Trophoblast cell (in vitro differentiated cells and primary cell): Measurements from ENCODE around the gene UBE2I.

Experiments used
- DNase-seq, 2 donors: peaks; one replicate each; pipeline ENCODE4 v3.0.0-alpha.2; 2016
- H2AFZ ChIP-seq: 2 replicates; pipeline ENCODE4 v1.6.1; 2013; ENCODE audit warnings: low read length, moderate library complexity, mild to moderate bottlenecking; ENCODE audit not compliant: insufficient read depth, poor library complexity
- H2AK5ac ChIP-seq: 2 replicates; pipeline ENCODE4 v1.6.1; 2013; ENCODE audit warnings: mild to moderate bottlenecking, low read length
- H2BK120ac ChIP-seq: 2 replicates; pipeline ENCODE4 v1.6.1; 2013; ENCODE audit warnings: low read length, mild to moderate bottlenecking, moderate library complexity; ENCODE audit not compliant: insufficient read depth, poor library complexity
- H2BK12ac ChIP-seq: 2 replicates; pipeline ENCODE4 v1.6.1; 2013; ENCODE audit warnings: mild to moderate bottlenecking, low read length, moderate library complexity
- H2BK5ac ChIP-seq: 2 replicates; pipeline ENCODE4 v1.6.1; 2013; ENCODE audit warnings: low read length, low read depth, moderate library complexity, mild to moderate bottlenecking; ENCODE audit not compliant: poor library complexity
- H3K14ac ChIP-seq: 2 replicates; pipeline ENCODE4 v1.6.1; 2013; ENCODE audit warnings: mild to moderate bottlenecking, low read length
- H3K18ac ChIP-seq: 2 replicates; pipeline ENCODE4 v1.6.1; 2013; ENCODE audit warnings: mild to moderate bottlenecking, low read length
- H3K23ac ChIP-seq: 2 replicates; pipeline ENCODE4 v1.6.1; 2013; ENCODE audit warnings: low read length
- H3K27ac ChIP-seq: 2 replicates; pipeline ENCODE4 v1.5.1; 2013; ENCODE audit warnings: low read depth, mild to moderate bottlenecking, inconsistent platforms, low read length, moderate library complexity
- H3K27me3 ChIP-seq: 2 replicates; pipeline ENCODE4 v1.6.1; 2013; ENCODE audit warnings: inconsistent platforms, mild to moderate bottlenecking, low read length, moderate library complexity; ENCODE audit not compliant: insufficient read depth
- H3K36me3 ChIP-seq, 2 experiments: 1 replicate in 1 of 2; 2 replicates in 1 of 2; pipeline ENCODE4 v1.6.1; 2013; ENCODE audit warnings: low read length in 2 of 2, mild to moderate bottlenecking in 2 of 2, moderate library complexity in 1 of 2; ENCODE audit not compliant: insufficient read depth in 2 of 2, control insufficient read depth in 1 of 2
- H3K4ac ChIP-seq: 2 replicates; pipeline ENCODE4 v1.6.1; 2013; ENCODE audit warnings: low read depth, mild to moderate bottlenecking, low read length, moderate library complexity
- H3K4me1 ChIP-seq, 2 experiments: 1 replicate in 1 of 2; 2 replicates in 1 of 2; pipeline ENCODE4 v1.6.1; 2013; ENCODE audit warnings: low read length in 2 of 2, mild to moderate bottlenecking in 2 of 2, moderate library complexity in 1 of 2; ENCODE audit not compliant: insufficient read depth in 2 of 2, control insufficient read depth in 1 of 2
- H3K4me2 ChIP-seq: 2 replicates; pipeline ENCODE4 v1.6.1; 2013; ENCODE audit warnings: inconsistent platforms, mild to moderate bottlenecking, low read length, moderate library complexity
- H3K4me3 ChIP-seq: 2 replicates; pipeline ENCODE4 v1.5.1; 2013; ENCODE audit warnings: mild to moderate bottlenecking, low read depth, low read length, inconsistent platforms
- H3K79me1 ChIP-seq: one replicate; pipeline ENCODE4 v1.6.1; 2013; ENCODE audit warnings: low read length
- H3K79me2 ChIP-seq: 2 replicates; pipeline ENCODE4 v1.6.1; 2013; ENCODE audit warnings: low read length, mild to moderate bottlenecking; ENCODE audit not compliant: control insufficient read depth, insufficient read depth, poor library complexity
- H3K9ac ChIP-seq: 2 replicates; pipeline ENCODE4 v1.6.1; 2013; ENCODE audit warnings: mild to moderate bottlenecking, low read length
- H3K9me3 ChIP-seq: 2 replicates; pipeline ENCODE4 v1.6.1; 2013; ENCODE audit warnings: low read depth, mild to moderate bottlenecking, control low read depth, inconsistent platforms, low read length; ENCODE audit not compliant: insufficient read depth
- H4K12ac ChIP-seq: 2 replicates; pipeline ENCODE4 v1.6.1; 2013; ENCODE audit warnings: low read depth, mild to moderate bottlenecking, low read length, moderate library complexity
- H4K8ac ChIP-seq: 2 replicates; pipeline ENCODE4 v1.6.1; 2013; ENCODE audit warnings: low read depth, mild to moderate bottlenecking, low read length, moderate library complexity
- H4K91ac ChIP-seq: one replicate; pipeline ENCODE4 v1.6.1; 2013; ENCODE audit warnings: low read depth, mild to moderate bottlenecking, low read length, moderate library complexity
- WGBS: extraction: QIAGEN DNeasy Blood & Tissue Kit; methylation state at CpG from one replicate; pipeline ENCODE4 v1.1.7; 2013; ENCODE audit warnings: missing lambda C conversion rate; ENCODE audit not compliant: insufficient read length, insufficient coverage; ENCODE audit errors: extremely low coverage; 5-methylcytosine and 5-hydroxymethylcytosine counted together

UBE2I gene

DNA sequence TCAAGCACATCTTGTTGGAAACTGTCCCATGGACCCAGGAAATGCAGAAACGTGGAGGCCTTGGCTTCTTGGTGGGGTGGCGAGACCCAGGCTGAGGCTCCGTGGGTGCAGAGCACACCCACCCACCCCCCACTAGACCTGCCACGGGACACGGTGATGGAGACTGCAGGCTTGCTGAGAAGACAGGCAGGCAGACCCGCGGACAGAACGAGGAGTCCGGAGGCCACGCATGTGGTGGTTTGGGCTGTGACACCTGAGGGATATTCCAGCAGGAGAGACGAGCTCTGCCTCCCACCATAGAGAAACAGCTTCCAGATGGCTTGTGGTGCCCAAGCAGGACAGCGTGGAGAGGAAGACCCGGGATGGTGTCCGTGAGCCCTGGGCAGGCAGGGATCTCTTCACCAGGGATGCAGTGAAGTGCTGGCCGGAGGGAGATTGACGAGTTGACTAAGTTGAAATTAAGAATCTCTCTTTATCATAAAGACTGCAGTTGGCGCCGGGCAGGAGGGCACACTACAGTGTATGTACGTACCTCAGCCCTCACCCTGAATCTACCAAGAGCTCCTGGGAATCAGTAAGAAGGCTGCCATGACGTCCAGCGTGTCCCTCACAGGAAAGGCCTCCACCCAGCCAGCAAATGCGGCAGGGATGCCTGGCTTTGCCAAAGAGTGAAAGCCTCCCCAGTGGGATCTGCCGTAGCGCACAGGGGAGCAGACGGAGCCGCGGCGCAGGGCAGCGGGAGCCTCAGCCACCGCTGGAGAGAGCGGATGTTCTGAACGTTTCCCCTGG, 8.2 kb downstream of the UBE2I start:
- no peaks in the 10 kb centered on the region for H3K27me3 ChIP-seq

GRCh38 chr16:1318268-1318545, 8.8 kb downstream of the UBE2I start:
- H3K4me2 ChIP-seq, result no peak overlapping the region
- H2BK120ac ChIP-seq, result no peak overlapping the region
- no peaks in the 10 kb centered on the region for H3K79me1 ChIP-seq
- peaks cover 4% of the 10 kb centered on the region for H3K9me3 ChIP-seq
- DNase-seq, result no peak
- no peak overlapping the region for H3K23ac ChIP-seq
- no peak overlapping the region for H3K14ac ChIP-seq
- no peak overlapping the region for H4K91ac ChIP-seq
- H2BK5ac ChIP-seq, result no peak overlapping the region
- H4K8ac ChIP-seq, result no peak overlapping the region
- H2BK12ac ChIP-seq, result no peak overlapping the region
- H2AFZ ChIP-seq, result no peak overlapping the region
- no peak overlapping the region for H3K18ac ChIP-seq
- H3K36me3 ChIP-seq, result peaks cover 89 to 90% of the 10 kb centered on the region in 2 experiments
- H3K4me3 ChIP-seq, result no peak overlapping the region
- H2AK5ac ChIP-seq, result no peak overlapping the region
- peaks cover 9% of the 10 kb centered on the region for H3K79me2 ChIP-seq
- H3K4me1 ChIP-seq, result no peaks in the 10 kb centered on the region
- no peak overlapping the region for H3K4ac ChIP-seq
- no peak overlapping the region for H3K27ac ChIP-seq
- H4K12ac ChIP-seq, result no peak overlapping the region
- no CpG with 5 or more reads among the region's 9 CpGs for WGBS
- no peaks in the 10 kb centered on the region for H3K27me3 ChIP-seq
- H3K9ac ChIP-seq, result no peak overlapping the region

More for the DNA sequence above, 8.2 kb downstream of the UBE2I start:
- DNase-seq, result no peak
- Histone ChIP-seq H2AFZ (no peak overlapping the region), H2BK5ac (no peak overlapping the region), H3K36me3 (peaks cover 91 to 93% of the 10 kb centered on the region in 2 experiments), H3K79me2 (peaks cover 13% of the 10 kb centered on the region), H4K8ac (no peak overlapping the region), H2BK12ac (no peak overlapping the region), H3K4me2 (no peak overlapping the region), H4K91ac (no peak overlapping the region), H2AK5ac (no peak overlapping the region), H3K9ac (no peak overlapping the region), H3K4me1 (no peaks in the 10 kb centered on the region), H3K4me3 (no peak overlapping the region), H2BK120ac (no peak overlapping the region), H3K18ac (no peak overlapping the region), H3K79me1 (no peaks in the 10 kb centered on the region), H3K4ac (no peak overlapping the region), H3K9me3 (peaks cover 4% of the 10 kb centered on the region), H3K14ac (no peak overlapping the region), H3K27ac (no peak overlapping the region), H3K23ac (no peak overlapping the region), H4K12ac (no peak overlapping the region)
- no CpG with 5 or more reads among the region's 32 CpGs for WGBS

- Histone ChIP-seq H3K79me1 (no peaks in the 10 kb centered on the region), H3K79me2 (peaks cover 2% of the 10 kb centered on the region), H3K9me3 (peaks cover 4% of the 10 kb centered on the region), H2AK5ac (no peak overlapping the region), H2BK12ac (no peak overlapping the region), H3K18ac (no peak overlapping the region), H3K4me2 (no peak overlapping the region), H2BK5ac (no peak overlapping the region), H3K23ac (no peak overlapping the region), H4K8ac (no peak overlapping the region), H2AFZ (no peak overlapping the region), H3K27ac (no peak overlapping the region), H3K9ac (no peak overlapping the region), H3K36me3 (peaks cover 90 to 91% of the 10 kb centered on the region in 2 experiments), H4K91ac (no peak overlapping the region), H3K4me3 (no peak overlapping the region), H3K4me1 (no peaks in the 10 kb centered on the region), H3K4ac (no peak overlapping the region), H2BK120ac (no peak overlapping the region), H4K12ac (no peak overlapping the region), H3K27me3 (no peaks in the 10 kb centered on the region), H3K14ac (no peak overlapping the region)
- no peak for DNase-seq
- WGBS, result no CpG with 5 or more reads among the region's 33 CpGs
These were observed 9.6 kb downstream of the UBE2I start for GRCh38 chr16:1319041-1319440.

DNA sequence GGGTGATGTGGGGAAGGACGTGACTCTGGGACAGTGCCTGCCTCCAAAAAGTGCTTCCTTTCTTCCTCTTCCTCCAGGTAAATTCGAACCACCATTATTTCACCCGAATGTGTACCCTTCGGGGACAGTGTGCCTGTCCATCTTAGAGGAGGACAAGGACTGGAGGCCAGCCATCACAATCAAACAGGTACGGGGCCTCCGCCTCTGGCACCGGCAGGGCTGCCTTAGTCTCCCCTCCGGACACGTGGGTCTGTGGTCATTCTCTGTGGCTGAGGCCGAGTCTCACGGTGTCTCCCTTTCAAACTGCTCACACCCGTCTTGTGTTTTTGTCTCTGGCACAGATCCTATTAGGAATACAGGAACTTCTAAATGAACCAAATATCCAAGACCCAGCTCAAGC, 10.7 kb downstream of the UBE2I start:
- no peak overlapping the region for H4K12ac ChIP-seq
- WGBS, result no CpG with 5 or more reads among the region's 12 CpGs
- H3K79me2 ChIP-seq, result no peaks in the 10 kb centered on the region
- H4K8ac ChIP-seq, result no peak overlapping the region
- H3K27ac ChIP-seq, result no peak overlapping the region
- H2BK120ac ChIP-seq, result no peak overlapping the region
- H3K36me3 ChIP-seq, result peaks cover 90 to 91% of the 10 kb centered on the region in 2 experiments
- H3K14ac ChIP-seq, result no peak overlapping the region
- H2AK5ac ChIP-seq, result no peak overlapping the region
- no peak overlapping the region for H3K9ac ChIP-seq
- H4K91ac ChIP-seq, result no peak overlapping the region
- peaks cover 4% of the 10 kb centered on the region for H3K9me3 ChIP-seq
- no peaks in the 10 kb centered on the region for H3K27me3 ChIP-seq
- no peaks in the 10 kb centered on the region for H3K4me1 ChIP-seq
- no peaks in the 10 kb centered on the region for H3K79me1 ChIP-seq
- H3K18ac ChIP-seq, result no peak overlapping the region
- H3K4me2 ChIP-seq, result no peak overlapping the region
- no peak overlapping the region for H3K4me3 ChIP-seq
- H3K4ac ChIP-seq, result no peak overlapping the region
- no peak overlapping the region for H3K23ac ChIP-seq
- no peak overlapping the region for H2AFZ ChIP-seq
- H2BK12ac ChIP-seq, result no peak overlapping the region
- no peak for DNase-seq
- H2BK5ac ChIP-seq, result no peak overlapping the region
